ENCODE data around the gene NRCAM.

The NRCAM gene

DNA sequence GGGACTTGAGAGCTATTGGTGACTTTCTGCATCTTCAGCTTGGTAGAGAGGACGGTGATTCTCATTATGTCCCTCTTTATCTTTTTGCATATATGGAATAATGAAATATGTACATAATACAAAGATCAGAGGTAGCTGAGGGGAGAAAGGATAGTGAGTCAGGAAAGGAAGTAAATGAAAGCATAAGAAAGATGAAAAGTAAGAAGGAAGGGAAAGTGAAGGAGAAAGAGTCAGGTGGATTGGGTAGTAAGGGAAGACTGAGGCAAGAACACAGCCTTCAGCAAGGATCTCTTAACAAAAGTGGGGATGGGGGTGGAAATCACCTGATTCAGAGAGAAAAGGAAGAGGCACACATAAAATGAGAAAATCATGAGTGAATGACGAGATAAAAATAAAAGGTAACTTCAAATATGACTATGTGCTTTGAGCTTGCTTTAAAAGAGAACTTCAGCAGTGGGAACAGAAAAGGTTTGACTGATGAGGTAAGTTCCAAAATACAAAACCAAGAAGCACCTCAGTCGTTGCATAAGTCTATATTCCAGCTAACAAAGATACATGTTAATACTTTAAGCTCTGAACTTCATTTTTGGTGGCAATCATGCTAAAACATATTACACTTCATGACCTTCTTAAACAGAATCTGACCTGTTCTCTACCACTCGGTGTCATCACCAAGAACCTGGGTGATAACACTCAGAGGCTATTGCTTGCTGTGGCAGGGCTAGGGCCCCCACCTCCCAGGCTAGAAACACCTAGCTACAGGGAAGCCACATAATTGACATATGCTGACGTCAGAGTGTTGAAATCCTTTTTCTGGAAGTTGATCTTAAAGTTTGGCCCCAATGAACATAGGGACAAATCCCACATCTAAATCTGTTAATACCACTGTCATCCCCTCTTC lies 32.9 kb downstream of the NRCAM start:
- DNase-seq = no peak

DNA sequence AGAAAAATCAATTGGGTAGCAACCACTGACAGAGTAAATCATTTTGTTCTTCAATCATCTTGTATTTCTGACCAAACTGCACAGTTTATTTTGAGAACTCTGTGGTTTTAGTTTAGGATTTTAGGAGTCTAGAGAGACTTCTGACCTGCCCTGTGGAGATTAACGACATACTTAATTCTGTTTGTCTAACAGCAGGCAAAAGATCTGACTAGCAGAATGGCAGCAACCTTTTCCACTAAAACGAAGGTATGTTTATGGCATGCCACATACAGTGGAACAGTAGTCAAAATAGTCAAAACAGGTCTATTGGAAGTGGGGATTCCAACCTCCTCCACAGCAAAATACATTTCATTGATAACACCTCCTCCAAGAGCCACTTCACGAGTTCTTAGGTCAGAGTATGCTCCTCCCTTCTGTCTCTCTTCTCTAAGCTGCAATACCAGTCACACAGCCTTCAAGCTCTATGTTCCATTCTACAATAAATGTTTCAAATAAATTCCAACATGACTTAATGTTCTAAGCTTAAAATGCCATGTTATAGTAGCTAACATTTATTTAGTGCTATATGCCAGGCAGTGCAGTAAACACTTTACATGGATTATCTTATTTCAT lies 34.4 kb downstream of the NRCAM start:
- DNase-seq = no peak

GRCh38 chr7:108419961-108420908 lies 36.0 kb downstream of the NRCAM start:
- no peak for DNase-seq

GRCh38 chr7:108418946-108419345 lies 37.3 kb downstream of the NRCAM start:
- no peak for DNase-seq

- DNase-seq = no peak
Observed at GRCh38 chr7:108417926-108418325, 38.3 kb downstream of the NRCAM start.

- no peak for DNase-seq
Observed at GRCh38 chr7:108417144-108417543, 39.1 kb downstream of the NRCAM start.

GRCh38 chr7:108415821-108416536 lies 40.3 kb downstream of the NRCAM start:
- DNase-seq = peak; percentile 7 to 44

DNA sequence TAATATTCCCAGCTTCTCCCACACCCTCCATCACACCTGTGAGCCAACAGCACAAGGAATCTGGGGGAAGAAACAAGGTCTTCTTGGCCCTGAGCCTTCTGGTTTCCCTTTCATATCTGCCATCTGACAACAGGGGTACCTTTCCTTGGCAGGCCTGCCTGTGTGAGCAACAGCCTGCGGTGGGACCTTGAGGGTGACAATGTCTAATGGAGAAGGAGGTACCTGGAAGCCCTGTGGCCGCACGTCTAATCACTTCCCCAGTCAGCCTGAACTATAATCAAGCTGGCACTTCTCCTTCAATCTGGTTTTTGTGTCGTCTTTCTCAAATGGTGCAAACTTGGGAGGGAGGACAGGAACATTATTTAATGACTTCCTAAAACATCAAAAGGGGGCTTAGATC lies 41.2 kb downstream of the NRCAM start:
- DNase-seq = no peak

DNA sequence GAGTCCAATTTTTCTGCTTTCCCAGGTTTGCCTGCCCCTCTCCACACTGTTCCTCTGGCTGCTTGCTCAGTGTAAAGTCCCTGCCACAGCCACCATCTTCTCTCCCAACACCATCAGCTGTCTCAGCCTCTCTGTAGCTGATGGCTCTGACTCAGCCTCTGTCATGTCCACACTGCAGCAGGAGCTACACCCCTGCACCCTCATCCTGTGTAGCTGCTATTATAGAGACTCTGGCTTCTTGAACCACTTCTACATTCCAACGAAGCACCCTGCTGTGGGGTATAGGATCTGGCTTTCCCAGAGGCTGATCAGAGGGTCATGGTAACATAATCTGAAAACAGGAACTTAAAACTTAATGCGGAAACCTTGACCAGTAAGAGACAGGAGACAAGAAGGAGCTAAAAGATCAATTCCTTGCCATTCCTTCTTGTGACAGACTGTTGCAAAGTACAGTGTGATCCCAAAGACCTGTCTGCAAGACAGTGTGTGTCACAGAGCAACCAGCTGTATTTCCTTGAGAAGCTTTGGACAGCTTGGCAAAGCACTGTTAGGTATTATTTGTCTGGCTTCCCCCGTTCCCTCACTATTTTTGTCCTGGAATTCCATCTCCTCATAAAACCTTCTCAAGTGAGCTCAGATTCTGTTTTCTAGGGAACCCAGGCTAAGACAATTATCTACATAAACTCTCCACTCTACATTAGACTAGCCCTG lies 42.3 kb downstream of the NRCAM start:
- DNase-seq = no peak

GRCh38 chr7:108413337-108413736 lies 42.9 kb downstream of the NRCAM start:
- no peak for DNase-seq

DNA sequence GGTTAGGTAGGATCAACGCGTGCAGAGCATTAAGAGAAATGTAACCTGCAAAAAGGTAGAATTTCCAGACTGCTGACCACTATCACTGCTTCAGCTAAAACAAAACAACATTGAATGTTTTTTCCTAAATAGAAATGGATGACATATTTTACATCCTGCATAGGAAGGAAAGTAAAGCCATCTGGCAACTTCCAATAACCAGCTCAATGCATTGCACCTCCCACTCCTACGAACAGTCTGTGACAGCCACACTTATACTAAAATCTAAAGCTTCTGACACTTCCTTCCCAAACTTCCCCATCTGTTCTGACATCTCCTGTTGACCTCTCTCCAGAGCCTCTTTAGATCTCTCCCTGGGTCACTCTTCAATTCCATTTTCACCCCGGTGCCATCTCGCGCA lies 47.1 kb downstream of the NRCAM start:
- DNase-seq = no peak

GRCh38 chr7:108408296-108408991 lies 47.8 kb downstream of the NRCAM start:
- no peak for DNase-seq

GRCh38 chr7:108407676-108408075 lies 48.6 kb downstream of the NRCAM start:
- no peak for DNase-seq

DNA sequence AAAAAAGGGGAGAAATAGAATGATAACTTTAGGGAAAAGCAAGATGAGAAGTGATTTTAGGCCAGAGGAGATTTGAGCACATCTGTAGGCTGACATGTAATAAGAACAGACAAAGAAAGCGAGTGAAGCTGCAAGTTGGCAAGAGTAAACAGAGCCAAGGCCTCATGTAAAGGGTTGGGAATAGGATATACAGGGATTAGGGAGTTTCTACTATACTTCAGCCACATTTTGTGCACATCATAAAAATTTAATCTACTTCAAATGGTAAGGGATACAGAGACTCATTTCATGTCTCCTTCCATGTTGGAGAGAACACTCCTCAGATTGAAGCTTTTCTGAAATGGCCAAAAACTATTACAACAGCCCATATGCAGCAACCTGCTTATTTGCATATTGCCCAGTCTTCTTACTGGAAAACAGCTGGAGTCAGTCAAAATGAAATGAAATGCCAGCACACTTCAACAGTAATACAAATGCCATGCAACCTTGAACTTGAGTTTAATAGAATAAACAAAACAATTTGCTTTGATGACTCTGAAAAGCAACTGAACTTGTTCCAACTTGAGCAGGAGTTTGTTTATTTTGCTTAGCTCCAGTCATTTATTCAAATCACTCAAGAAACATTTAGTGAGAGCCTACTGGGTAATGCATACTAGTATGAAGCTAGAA lies 49.9 kb downstream of the NRCAM start:
- DNase-seq = no peak

- DNase-seq = no peak
Observed at GRCh38 chr7:108404509-108405420, 51.5 kb downstream of the NRCAM start.

DNA sequence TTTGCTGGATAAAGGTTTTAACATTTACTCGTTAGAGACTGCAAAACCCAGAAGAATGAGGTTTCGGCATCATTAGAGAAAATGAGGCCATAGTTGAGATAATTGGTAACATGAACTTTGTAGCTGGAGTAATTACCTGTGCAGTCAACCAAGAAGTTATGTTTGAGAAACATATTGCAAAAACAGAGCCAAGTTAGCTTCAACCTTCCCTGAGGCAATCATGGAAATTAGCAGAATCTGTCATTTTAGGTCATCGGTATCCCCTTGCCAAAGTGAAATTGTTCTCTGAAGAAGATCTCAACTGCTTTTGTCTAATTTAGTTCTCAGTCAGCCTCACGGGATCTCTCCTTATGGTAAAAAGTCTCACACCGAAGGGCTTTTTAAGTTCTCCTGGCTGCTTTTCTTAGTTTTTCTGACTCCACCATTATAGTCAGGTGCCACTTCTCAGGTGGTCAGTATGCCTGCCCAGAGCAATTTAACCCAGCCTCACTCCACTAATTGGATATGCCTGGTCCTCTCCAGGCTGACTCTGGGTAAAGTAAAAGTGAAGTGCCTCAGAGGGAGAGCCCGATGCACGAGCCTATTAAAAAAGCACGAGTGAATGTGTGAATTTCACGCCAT lies 52.5 kb downstream of the NRCAM start:
- no peak for DNase-seq

GRCh38 chr7:108402865-108403264 lies 53.4 kb downstream of the NRCAM start:
- no peak for DNase-seq

GRCh38 chr7:108396080-108396479 lies 60.2 kb downstream of the NRCAM start:
- no peak for DNase-seq

DNA sequence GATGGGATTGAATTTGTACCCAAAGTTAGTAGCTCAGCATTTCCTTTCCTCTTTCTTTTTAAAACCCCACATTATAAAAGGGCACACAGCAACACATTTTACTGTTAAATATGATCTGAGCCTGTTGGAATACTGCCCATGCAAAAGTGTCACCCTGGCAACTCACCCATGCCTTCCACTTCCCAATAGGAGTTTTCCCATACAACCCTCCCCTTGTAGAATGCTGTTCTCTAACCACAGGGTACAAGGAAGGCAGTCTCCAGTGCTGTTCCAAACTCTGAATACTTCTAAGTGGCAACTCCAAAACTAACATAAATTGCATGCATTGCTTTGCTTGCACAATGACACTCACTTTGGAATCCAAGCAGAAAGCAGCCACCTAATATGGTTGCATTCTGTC lies 60.8 kb downstream of the NRCAM start:
- DNase-seq = no peak
